CD4-positive, alpha-beta T cell (primary cell): ENCODE measurements around the gene DAPK2. TPM values are rescaled to one million over a fixed set of nuclear protein-coding genes. Genes with fewer than 3 reads are reported as not detected.

Source experiments
- ATAC-seq: fragments of 200-7000 bp; cut with Tn5 transposase; one replicate; pipeline ENCODE4 v1.10.0; 2022; ENCODE audit warnings: mild to moderate bottlenecking; ENCODE audit not compliant: poor library complexity
- CTCF ChIA-PET: fragments of 350-600 bp; sonication (Branson Sonifier 250); formaldehyde crosslinking; loops from one replicate; lab custom pipeline; 2021; ENCODE audit warnings: antibody characterized with exemption, inconsistent platforms; lab: Charles Lee
- POLR2A ChIA-PET: fragments of 350-600 bp; sonication (Branson Sonifier 250); formaldehyde crosslinking; loops from one replicate; lab custom pipeline; 2021; ENCODE audit warnings: antibody characterized with exemption, inconsistent platforms; lab: Charles Lee
- DNase-seq, 14 experiments: peaks; one replicate each; pipeline ENCODE4 v3.0.0-alpha.2; 2013 to 2020; ENCODE audit warnings: mixed read lengths in 2 of 14
- H3K27ac ChIP-seq, 2 donors: one replicate each; pipeline versions ENCODE4 v1.5.1 to v1.7.0; 2013; ENCODE audit warnings: low read length in 2 of 2, low read depth in 1 of 2, mild to moderate bottlenecking in 1 of 2
- H3K27me3 ChIP-seq, 2 experiments: 1 replicate in 1 of 2; 2 replicates in 1 of 2; pipeline versions ENCODE4 v1.6.1 to v1.7.0; 2013; ENCODE audit warnings: low read length in 2 of 2, control low read depth in 1 of 2, mild to moderate bottlenecking in 1 of 2, moderate library complexity in 1 of 2; ENCODE audit not compliant: insufficient read depth in 2 of 2, control insufficient read depth in 1 of 2
- H3K36me3 ChIP-seq: one replicate; pipeline ENCODE4 v1.6.1; 2013; ENCODE audit warnings: low read length, control low read depth; ENCODE audit not compliant: insufficient read depth
- H3K4me1 ChIP-seq: one replicate; pipeline ENCODE4 v1.6.1; 2013; ENCODE audit warnings: low read length, control low read depth; ENCODE audit not compliant: insufficient read depth
- H3K4me3 ChIP-seq: one replicate; pipeline ENCODE4 v1.5.1; 2013; ENCODE audit warnings: mild to moderate bottlenecking, low read length, moderate library complexity
- H3K9me3 ChIP-seq, 2 experiments: 1 replicate in 1 of 2; 2 replicates in 1 of 2; pipeline versions ENCODE4 v1.6.1 to v1.7.0; 2013; ENCODE audit warnings: low read length in 2 of 2, mild to moderate bottlenecking in 2 of 2, control low read depth in 1 of 2, moderate library complexity in 1 of 2; ENCODE audit not compliant: control insufficient read depth in 1 of 2, insufficient read depth in 1 of 2
- H3K27ac Mint-ChIP-seq: one replicate; pipeline ENCODE4 v1.8.0; 2020; ENCODE audit warnings: mixed read lengths
- H3K27me3 Mint-ChIP-seq: one replicate; pipeline ENCODE4 v1.8.0; 2021; ENCODE audit warnings: mixed read lengths
- H3K36me3 Mint-ChIP-seq: one replicate; pipeline ENCODE4 v1.8.0; 2021; ENCODE audit warnings: low read depth, mixed read lengths
- H3K4me1 Mint-ChIP-seq: one replicate; pipeline ENCODE4 v1.8.0; 2021; ENCODE audit warnings: low read depth, mixed read lengths
- H3K4me3 Mint-ChIP-seq: one replicate; pipeline ENCODE4 v1.8.0; 2020; ENCODE audit warnings: mild to moderate bottlenecking, mixed read lengths
- H3K9me3 Mint-ChIP-seq: one replicate; pipeline ENCODE4 v1.8.0; 2020; ENCODE audit warnings: mixed read lengths
- intact Hi-C, 2 experiments: fragments of 100-400 bp; cut with DNase I in 1 of 2; cut with micrococcal nuclease in 1 of 2; formaldehyde crosslinking; loops; one replicate each; pipeline versions ENCODE4 v1.15.1 to v1.9.0; 2023 to 2025; cut with DNase I, micrococcal nuclease
- total RNA-seq, 174 experiments: library from RNA in 2 of 174; stranded (reverse) in 2 of 174; gene quantifications; one replicate each; pipeline ENCODE4 v1.2.3 and lab custom pipeline; 2021 to 2026
- TF ChIP-seq, protein P1 (sequence below): fragments of 200-600 bp; IDR thresholded peaks from one replicate; pipeline ENCODE4 v1.8.0; 2022; ENCODE audit warnings: antibody characterized with exemption, mild to moderate bottlenecking

DAPK2 gene
- total RNA-seq, 2 experiments from 2014 or later: 1.3 to 1.6 TPM

DNA sequence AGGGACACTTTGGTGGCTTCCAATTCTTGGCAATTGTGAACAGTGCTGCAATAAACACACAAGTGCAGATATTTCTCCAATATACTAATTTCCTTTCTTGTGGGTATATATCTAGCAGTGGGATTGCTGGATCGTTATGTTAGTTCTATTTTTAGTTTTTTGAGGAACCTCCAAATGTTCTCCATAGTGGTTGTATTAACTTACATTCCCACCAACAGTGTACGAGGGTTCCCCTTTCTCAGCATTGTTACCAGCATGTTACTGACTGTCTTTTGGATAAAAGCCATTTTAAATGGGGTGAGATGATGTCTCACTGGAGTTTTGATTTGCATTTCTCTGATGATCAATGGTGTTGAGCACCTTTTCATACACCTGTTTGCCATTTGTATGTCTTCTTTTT is 92.8 kb downstream of the DAPK2 start:
- ChIA-PET POLR2A (no interaction called here), CTCF (interaction anchor here (0.8 kb wide), 1 partner anchor 82 kb away, joined by 4 read pairs; no protein-coding TSS in a partner anchor)
- Histone ChIP-seq H3K27me3 (no peaks in the 10 kb centered on the region), H3K9me3 (peaks cover 0 to 3% of the 10 kb centered on the region in 2 experiments), H3K4me3 (no peak overlapping the region), H3K4me1 (no peaks in the 10 kb centered on the region), H3K36me3 (no peaks in the 10 kb centered on the region), H3K27ac (no peak overlapping the region)
- Mint-ChIP-seq H3K27ac (no peak overlapping the region), H3K27me3 (no peaks in the 10 kb centered on the region), H3K36me3 (no peaks in the 10 kb centered on the region), H3K9me3 (peaks cover 8% of the 10 kb centered on the region), H3K4me3 (no peak overlapping the region), H3K4me1 (peaks cover 11% of the 10 kb centered on the region)
- TF ChIP-seq, protein P1, sequence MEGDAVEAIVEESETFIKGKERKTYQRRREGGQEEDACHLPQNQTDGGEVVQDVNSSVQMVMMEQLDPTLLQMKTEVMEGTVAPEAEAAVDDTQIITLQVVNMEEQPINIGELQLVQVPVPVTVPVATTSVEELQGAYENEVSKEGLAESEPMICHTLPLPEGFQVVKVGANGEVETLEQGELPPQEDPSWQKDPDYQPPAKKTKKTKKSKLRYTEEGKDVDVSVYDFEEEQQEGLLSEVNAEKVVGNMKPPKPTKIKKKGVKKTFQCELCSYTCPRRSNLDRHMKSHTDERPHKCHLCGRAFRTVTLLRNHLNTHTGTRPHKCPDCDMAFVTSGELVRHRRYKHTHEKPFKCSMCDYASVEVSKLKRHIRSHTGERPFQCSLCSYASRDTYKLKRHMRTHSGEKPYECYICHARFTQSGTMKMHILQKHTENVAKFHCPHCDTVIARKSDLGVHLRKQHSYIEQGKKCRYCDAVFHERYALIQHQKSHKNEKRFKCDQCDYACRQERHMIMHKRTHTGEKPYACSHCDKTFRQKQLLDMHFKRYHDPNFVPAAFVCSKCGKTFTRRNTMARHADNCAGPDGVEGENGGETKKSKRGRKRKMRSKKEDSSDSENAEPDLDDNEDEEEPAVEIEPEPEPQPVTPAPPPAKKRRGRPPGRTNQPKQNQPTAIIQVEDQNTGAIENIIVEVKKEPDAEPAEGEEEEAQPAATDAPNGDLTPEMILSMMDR: no peak
- no peak for DNase-seq
- intact Hi-C loops: no loop called here
- no peak for ATAC-seq

DNA sequence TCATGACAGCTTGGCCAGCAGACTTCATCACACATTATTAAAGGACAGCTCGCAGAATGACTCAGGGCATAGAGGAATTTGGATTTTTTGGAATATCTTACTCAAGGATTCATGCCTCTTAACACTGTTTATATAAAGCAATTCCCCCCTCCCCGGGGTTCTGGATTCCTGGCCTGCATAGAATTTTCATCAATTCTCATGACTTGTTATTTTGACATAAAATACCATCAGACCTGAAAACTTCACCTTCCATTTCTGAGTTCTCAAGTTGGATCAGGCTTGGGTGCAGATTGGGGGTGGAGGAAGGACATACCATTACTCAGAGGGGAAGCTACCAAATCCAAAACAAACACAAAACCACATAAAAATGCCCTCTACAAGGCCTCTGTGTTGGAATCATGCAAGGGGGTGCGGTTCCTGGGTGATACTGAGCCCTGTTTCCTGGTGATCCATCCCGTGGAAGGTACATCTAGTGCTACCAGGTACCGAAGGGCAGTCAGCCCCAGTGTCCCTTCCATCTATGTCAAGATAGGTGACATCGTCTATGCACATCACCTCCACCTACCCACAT is 95.3 kb downstream of the DAPK2 start:
- Histone ChIP-seq H3K27me3 (no peaks in the 10 kb centered on the region), H3K4me1 (no peaks in the 10 kb centered on the region), H3K36me3 (no peaks in the 10 kb centered on the region), H3K27ac (no peak overlapping the region), H3K4me3 (no peak overlapping the region), H3K9me3 (no peaks in the 10 kb centered on the region)
- peaks cover 4% of the 10 kb centered on the region for H3K9me3 Mint-ChIP-seq
- ChIA-PET CTCF (no interaction called here), POLR2A (no interaction called here)
- H3K4me1 Mint-ChIP-seq: peaks cover 11% of the 10 kb centered on the region
- H3K27me3 Mint-ChIP-seq: no peaks in the 10 kb centered on the region
- DNase-seq (no peak), ATAC-seq (no peak)
- TF ChIP-seq, protein P1: no peak
- no peaks in the 10 kb centered on the region for H3K36me3 Mint-ChIP-seq
- intact Hi-C loops: no loop called here
- H3K27ac Mint-ChIP-seq: no peak overlapping the region
- no peak overlapping the region for H3K4me3 Mint-ChIP-seq

DNA sequence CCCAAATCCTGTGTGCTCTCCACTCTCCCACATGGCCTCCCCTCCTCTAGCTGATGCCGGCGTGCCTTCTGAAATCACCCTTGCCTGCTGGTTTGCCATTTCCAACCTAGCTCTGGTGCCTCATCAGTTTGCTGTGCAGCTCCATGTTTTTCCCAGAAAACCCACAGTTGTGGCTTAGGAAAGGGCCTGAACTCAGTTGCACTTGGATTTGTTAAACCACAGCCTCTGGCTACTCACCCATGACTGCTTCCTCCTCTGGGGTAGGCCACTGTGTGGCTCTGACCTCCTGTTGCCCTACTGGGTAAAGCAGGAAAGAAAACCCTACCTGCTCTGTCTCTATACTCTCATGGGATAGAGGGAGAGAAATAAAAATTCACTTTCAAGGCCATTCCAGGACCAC is 97.3 kb downstream of the DAPK2 start:
- no peak overlapping the region for H3K4me3 Mint-ChIP-seq

More for the DNA sequence above, 97.3 kb downstream of the DAPK2 start:
- no peak overlapping the region for H3K4me3 ChIP-seq
- POLR2A ChIA-PET: interaction anchor here (0.6 kb wide), 1 partner anchor 1181 kb away, joined by 3 read pairs; no protein-coding TSS in a partner anchor
- CTCF ChIA-PET: interaction anchor here (1.4 to 1.5 kb wide), 2 partner anchors 62 to 98 kb away, joined by 3 to 7 read pairs; partner anchors contain the start of gene DAPK2
- Mint-ChIP-seq H3K27ac (no peak overlapping the region), H3K9me3 (no peaks in the 10 kb centered on the region), H3K4me1 (peaks cover 16% of the 10 kb centered on the region), H3K36me3 (no peaks in the 10 kb centered on the region), H3K27me3 (no peaks in the 10 kb centered on the region)
- TF ChIP-seq, protein P1: no peak
- no peaks in the 10 kb centered on the region for H3K9me3 ChIP-seq
- DNase-seq: no peak
- peaks cover 9% of the 10 kb centered on the region for H3K4me1 ChIP-seq
- H3K27ac ChIP-seq: no peak overlapping the region
- H3K27me3 ChIP-seq: no peaks in the 10 kb centered on the region
- no peaks in the 10 kb centered on the region for H3K36me3 ChIP-seq
- no peak for ATAC-seq
- intact Hi-C loops: loop anchor here in 1 of 2 experiments (5.0 kb wide), 2 partner anchors 98 to 118 kb away; partner anchors contain the start of gene DAPK2
